ENCODE measurements around the gene PNP.
"Not testable (repeated sequence)": the region's sequence is repeated elsewhere in the genome, so short reads cannot be mapped to it uniquely, and the experiment has no call there.

Gene PNP

DNA sequence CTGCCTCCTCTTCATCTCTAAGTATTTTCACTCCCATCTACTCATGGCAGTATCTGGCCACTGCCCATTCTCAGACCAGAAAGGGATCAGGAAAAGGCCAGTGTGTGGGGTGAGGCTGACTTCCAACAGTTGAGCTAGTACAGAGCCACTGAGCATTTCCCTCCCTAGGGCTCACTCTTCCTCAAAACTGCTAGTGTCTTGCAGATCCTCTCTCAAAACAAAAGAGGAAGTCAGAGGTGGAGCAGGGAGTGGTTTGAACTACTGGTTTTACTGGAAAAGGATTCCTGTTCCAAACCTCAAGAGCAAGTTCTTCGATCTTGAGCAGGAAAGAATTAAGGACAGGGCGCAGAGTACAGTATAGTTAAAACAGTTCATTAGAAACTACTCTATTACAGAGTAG lies 24.4 kb downstream of the PNP start:
- no peak for DNase-seq

- DNase-seq = peak; percentile 18
These were observed 25.9 kb downstream of the PNP start for GRCh38 chr14:20494935-20495766.

DNA sequence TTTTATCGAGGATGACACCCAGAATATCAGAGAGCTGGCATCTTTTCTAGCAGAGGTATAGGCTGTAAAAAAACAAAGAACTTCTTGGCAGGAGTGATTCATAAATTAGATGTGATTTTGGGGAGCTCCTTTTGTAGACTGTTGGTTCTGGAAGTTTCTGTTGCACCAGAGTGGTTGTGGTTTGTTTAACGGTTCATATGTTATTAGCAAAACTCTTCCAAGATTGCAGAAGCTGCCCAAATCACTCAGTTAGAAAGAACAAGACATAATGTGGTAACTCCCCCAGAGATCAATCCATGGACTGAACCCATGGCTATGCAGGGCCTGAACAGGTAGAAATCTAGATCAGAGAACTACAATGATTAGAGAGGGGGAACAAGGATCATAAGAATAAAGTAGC lies 29.4 kb downstream of the PNP start:
- no peak for DNase-seq

DNA sequence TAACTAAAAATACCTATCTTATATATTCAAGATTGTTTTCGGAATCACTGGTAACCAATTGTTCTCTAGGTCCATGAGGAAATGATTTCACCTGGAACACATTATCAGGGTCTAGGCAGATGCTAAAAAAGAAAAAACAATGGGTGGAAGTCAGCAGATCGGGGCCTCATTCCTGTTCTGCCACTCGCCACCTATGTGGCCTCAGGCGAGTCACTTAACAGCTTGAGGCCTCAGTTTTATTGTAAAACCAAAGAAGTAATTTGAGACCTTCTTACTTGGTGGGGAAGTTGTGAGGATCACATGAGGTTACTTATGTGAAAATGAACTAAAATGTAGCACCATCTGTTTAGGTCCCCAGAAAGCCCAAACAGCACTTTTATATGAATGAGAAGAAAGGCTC lies 29.9 kb downstream of the PNP start:
- DNase-seq = no peak

GRCh38 chr14:20499881-20500280 lies 30.7 kb downstream of the PNP start:
- no peak for DNase-seq

DNA sequence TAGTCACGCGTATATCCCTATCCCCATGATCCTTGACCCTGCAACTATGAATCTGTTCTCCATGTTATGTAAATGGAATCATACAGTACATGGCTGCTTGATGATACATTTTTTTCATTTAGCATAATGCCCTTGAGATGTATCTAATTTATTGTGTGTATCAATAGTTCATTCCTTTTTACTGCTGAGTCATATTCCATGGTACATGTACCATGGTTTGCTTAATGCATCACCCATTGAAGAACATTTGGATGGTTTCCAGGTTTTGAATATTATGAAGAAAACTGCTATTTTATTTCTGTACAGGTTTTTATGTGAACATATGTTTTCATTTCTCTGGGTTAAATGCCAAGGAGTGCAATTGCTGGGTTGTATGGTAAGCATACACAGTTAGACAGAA lies 32.1 kb downstream of the PNP start:
- DNase-seq = no peak

- no peak for DNase-seq
These were observed 34.7 kb downstream of the PNP start for GRCh38 chr14:20503898-20504297.

DNA sequence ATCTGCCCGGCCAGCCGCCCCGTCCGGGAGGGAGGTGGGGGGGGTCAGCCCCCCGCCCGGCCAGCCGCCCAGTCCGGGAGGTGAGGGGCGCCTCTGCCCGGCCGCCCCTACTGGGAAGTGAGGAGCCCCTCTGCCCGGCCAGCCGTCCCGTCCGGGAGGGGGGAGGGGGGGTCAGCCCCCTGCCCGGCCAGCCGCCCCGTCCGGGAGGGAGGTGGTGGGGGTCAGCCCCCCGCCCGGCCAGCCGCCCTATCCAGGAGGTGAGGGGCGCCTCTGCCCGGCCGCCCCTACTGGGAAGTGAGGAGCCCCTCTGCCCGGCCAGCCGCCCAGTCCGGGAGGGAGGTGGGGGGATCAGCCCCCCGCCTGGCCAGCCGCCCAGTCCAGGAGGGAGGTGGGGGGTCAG lies 37.1 kb downstream of the PNP start:
- not testable (repeated sequence) for DNase-seq

DNA sequence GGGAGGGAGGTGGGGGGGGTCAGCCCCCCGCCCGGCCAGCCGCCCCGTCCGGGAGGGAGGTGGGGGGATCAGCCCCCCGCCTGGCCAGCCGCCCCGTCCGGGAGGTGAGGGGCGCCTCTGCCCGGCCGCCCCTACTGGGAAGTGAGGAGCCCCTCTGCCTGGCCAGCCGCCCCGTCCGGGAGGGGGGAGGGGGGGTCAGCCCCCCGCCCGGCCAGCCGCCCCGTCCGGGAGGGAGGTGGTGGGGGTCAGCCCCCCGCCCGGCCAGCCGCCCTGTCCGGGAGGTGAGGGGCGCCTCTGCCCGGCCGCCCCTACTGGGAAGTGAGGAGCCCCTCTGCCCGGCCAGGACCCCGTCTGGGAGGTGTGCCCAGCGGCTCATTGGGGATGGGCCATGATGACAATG lies 37.5 kb downstream of the PNP start:
- not testable (repeated sequence) for DNase-seq

DNA sequence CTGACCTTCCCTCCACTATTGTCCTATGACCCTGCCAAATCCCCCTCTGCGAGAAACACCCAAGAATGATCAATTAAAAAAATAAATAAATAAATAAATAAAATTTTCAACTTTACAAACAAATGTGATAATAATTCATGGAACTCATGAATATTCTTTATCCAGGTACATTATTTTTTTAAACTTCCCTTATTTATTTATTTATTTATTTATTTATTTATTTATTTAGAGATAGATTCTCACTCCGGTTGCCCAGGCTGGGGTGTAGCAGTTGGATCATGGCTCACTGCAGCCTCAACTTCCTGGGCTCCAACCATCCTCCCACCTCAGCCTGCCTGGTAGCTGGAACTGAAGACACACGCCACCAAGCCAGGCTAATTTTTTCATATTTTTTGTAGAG lies 38.3 kb downstream of the PNP start:
- not testable (repeated sequence) for DNase-seq

DNA sequence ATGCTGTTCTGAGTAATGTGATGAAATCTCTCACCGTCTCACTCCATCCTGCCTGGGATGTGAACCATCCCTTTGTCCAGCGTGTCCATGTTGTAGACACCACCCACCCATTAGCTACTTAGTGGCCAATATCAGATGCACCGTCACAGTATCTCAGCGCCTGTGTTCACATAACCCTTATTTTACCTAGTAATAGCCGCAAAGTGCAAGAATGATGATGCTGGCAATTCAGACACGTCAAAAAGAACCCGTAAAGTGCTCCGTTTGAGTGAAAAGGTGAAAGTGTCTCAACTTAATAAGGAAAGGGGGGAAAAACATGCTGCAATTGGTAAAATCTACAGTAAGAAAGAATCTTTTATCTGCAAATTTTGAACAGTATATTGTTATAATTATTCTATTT lies 39.2 kb downstream of the PNP start:
- no peak for DNase-seq

DNA sequence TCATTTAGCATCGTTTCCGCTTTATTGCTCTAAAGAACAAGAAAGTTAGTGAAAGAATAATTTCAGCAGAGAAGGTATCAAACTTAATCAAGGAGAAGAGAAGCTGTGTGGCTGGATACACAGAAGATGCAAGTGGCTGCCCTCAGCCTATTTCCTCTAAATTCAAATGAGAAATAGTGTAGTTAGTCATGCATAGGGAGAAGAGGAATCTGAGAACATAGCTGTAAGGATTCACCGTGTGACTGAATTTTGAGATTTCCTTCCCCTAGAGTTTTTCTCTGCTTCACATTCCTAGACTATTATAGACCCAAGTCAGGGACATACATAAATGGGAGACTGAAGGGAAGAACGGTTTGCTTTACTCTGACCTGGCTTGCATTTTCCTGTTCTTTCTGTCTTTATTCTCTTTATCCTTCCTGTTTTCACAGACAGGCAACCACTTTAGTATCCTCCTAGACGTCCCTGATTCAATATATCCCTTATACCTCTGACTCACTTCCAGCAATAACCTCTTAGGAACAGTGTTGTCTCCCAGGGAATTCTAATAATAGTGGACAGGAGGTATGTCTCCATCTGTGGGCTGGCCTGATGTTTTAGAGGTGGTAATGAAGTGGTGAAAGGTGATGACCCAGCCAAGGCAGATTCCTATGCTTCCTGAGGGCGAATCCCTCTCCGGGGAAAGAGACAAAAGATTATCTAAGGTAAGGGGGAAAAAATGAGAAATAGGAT lies 43.1 kb downstream of the PNP start:
- DNase-seq = no peak

DNA sequence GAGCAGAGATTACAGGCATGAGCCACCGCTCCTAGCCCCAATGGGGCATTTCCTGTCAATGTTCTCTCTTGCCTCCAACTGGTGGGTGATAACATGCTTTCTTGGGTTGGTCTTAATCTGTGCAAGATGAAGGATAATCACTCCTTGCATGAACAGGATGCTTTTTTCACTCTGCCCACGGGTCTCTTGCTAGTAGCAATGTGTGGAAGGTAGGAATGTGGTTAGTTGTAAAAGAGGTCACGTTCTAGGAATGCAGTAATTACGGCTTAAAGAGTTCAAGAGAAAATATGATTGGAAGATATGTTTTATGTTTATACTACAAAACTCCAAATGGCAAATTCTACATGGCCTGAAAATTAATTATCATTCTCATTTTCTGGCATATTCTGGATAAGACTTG lies 46.6 kb downstream of the PNP start:
- DNase-seq = no peak

DNA sequence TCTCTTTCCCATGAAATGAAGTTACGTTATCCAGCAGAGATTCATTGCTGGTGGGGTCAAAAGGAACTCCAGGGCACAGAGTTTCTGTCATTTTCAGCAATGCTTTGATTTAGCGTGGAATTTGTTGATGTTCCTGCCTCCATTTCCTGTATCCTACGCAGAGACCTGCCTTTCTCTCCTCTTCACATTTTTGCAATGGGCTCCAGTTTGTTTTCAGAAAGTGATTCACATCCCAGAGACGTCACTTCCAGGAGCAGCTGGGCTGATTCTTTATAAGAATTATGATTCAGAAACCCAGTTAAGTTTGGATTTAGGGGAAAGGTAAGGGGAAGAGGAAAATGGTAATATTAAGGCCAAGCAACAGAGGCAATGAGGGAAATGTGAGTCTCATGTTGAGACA lies 47.7 kb downstream of the PNP start:
- DNase-seq = no peak

- no peak for DNase-seq
These were observed 53.1 kb downstream of the PNP start for GRCh38 chr14:20522332-20522731.

- DNase-seq = no peak
These were observed 54.8 kb downstream of the PNP start for GRCh38 chr14:20524027-20524426.
